HuH-7 (cell line): Measurements from ENCODE around the gene RADIL.
A peak's percentile ranks its signal among the peaks of the same experiment; 100 is the strongest.

Experiments
- DNase-seq: peaks from one replicate; pipeline ENCODE4 v3.0.0; 2011; ENCODE audit warnings: low spot score

RADIL gene

DNA sequence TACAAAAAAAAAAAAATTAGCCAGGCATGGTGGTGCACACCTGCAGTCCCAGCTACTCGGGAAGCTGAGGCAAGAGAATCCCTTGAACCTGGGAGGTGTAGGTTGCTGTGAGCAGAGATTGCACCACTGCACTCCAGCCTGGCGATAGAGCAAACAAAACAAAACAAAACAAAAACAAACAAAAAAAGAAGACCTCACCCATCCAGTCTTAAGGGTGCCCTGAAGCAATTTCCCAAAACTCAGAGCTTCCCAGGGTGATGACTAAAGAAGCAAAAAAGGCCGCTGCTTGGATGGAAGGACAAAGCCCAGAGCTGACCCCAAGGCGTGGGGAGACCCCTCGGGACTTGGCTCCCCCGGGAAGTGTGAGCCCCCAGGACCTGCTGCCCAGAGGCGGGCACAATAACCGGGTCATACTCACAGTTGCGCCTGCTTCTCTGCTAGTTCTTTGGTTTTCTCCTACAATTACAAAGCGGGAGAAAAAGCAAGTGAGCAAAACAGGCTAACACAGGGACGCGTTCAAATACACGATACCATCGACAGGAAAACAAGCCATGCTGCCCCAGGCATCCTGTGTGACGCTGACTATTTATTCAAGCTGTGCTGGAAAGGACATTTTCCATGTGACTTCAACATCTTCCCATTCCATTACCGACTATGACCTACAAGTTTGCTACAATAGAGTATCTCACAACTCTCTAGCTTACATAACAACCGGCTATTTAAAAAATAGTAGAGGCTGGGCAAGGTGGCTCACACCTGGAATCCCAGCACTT, 51.6 kb downstream of the RADIL start:
- no peak for DNase-seq

DNA sequence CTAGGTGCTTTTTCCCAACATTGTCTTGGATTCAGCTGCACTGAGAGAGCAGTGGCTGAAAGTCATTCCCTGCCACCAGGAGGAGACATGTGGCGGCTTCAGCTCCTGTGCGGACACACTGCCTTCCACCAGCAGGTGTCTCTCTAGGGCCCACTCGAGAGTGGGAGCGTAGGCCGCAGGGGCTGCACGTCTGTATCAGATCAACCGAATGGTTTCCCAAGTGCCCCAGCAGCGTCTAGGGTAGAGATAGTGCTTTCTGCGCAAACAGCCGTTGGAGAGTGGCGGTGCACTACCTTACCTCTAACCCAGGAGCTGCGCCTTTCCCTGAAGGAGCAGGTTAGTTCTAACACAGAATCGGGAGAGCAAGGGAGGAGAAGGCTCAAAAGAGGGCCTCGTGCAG, 53.3 kb downstream of the RADIL start:
- DNase-seq: peak; percentile 92

DNA sequence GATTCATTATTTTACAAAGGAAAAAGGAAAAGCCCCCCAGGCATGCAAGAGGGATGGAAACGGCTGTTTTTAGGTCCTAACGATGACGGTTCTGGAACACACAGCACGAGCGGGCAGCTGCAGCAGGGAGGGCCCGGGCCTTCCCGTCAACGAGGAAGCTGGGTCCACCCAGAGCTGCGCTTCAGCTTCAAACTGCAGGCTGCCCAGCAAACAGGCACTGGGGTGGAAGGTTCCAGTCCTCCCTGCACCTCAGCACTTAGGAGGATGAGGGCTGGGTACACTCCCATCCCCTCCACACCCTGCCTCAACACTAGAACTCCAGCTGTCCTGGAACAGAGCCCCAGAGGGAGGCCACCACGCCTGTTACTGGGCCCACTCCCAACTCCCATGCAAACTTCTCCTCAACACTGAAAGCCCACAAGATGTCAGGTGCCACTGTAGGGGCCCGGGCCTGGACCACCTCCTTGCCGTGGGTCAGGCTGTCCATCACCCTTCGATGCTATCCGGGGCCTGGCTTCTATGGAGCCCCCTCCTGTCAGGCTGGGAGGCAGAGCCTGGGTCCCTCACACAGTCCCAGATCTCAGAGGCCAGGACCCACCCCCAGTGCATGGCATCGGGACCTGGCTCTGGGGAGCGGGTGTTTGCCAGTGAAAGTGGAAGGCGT, 54.7 kb downstream of the RADIL start:
- no peak for DNase-seq

- no peak for DNase-seq
These were observed 58.4 kb downstream of the RADIL start for GRCh38 chr7:4825081-4825480.

- no peak for DNase-seq
These were observed 59.3 kb downstream of the RADIL start for GRCh38 chr7:4824120-4824775.

DNA sequence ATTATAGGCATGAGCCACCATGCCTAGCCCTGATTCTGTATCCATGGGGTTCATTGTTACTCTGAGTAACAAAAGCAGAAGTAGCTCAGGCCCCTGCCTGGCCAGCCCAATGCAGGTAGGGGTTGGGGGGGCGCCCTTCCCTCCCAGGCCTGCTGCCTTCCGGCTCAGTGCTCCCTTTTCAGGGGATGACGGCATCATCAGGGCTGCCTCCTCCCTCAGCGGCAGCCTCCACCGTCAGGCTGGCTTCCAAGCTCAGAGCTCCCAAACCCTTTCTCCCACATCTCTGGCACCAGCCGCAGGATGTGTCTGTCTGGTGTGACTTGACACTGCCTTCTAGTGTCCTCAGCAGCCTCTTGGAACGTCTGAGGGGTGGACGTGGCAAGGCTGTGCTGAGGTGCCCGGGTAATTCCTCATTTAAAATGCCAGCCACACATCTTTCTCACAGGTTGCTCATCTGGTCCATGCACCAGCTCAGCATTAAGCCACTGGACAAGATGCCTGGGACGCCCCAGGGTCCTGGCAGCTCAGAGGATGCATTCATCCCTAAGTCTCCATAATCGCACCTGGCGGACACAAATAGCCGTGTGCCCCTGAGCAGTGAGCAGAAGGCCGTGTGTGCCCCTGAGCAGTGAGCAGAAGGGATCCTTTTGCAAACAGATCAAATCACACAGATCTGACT, 59.9 kb downstream of the RADIL start:
- no peak for DNase-seq

GRCh38 chr7:4822677-4823076, 60.8 kb downstream of the RADIL start:
- DNase-seq: no peak

GRCh38 chr7:4820967-4821471, 62.5 kb downstream of the RADIL start:
- no peak for DNase-seq

GRCh38 chr7:4820405-4820966, 63.0 kb downstream of the RADIL start:
- no peak for DNase-seq

GRCh38 chr7:4819560-4820404, 63.7 kb downstream of the RADIL start:
- DNase-seq: no peak

GRCh38 chr7:4818000-4818794, 65.3 kb downstream of the RADIL start:
- no peak for DNase-seq

- DNase-seq: no peak
These were observed 66.2 kb downstream of the RADIL start for GRCh38 chr7:4817178-4817901.

- no peak for DNase-seq
These were observed 67.0 kb downstream of the RADIL start for GRCh38 chr7:4816419-4817080.

DNA sequence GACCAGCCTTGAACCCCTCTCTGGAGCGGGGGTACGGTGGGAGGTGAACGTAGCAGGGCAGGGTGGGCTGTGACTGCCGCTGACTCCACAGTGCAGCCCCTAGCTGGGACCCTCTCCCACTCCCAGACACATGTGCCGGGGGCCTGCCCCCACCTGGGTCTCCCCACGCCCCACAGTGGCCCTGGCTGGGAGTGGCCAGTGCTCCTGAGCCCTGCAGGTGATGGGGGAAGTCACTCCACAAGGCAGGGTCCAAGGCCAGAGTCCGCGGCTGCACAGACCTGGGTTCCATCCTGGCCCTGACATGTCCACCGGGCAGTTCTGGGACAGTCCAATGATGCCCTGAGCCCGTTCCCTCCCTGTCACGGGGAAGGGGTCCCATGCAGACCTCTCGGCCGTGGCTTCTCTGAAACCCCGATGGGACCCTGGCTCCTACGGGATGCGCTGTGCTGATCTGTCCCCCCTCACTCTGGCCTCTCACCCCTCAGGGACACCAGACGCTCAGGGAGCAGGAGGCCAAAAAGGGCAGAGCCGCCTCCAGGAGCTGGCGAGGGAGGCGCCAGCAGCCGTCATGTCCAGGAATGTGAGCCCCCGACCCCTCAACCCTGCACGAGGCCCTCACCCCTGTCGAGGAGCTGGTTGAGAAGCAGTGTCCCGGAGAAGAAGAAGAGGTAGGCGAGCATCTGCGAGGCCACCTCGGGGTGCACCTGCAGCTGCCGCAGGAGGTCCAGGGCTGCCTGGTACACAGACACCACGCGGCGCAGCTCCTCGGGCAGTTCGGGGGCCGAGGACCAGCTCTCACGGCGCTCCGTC, 67.7 kb downstream of the RADIL start:
- DNase-seq: no peak

DNA sequence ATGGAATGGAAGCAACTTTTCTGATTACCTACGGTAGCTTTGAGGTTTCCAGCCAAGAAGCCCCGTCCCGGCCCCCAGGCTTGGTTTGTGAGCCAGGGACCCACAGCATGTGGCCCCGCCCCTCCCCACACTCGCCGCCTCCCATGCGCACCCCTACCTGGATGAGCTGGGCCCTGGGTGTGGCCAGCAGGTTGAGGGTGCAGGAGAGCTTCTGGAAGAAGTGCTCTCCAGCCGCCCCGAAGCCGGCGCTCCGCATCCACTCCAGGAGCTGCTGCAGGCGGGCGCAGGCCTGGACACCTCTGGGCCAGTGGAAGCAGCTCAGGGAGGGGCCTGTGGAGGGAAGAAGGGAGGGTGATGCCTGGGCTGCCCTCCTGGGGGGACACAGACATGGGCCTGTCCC, 68.4 kb downstream of the RADIL start:
- DNase-seq: no peak

- DNase-seq: no peak
These were observed 69.1 kb downstream of the RADIL start for GRCh38 chr7:4814433-4814832.

- no peak for DNase-seq
These were observed 73.8 kb downstream of the RADIL start for GRCh38 chr7:4809666-4810065.

DNA sequence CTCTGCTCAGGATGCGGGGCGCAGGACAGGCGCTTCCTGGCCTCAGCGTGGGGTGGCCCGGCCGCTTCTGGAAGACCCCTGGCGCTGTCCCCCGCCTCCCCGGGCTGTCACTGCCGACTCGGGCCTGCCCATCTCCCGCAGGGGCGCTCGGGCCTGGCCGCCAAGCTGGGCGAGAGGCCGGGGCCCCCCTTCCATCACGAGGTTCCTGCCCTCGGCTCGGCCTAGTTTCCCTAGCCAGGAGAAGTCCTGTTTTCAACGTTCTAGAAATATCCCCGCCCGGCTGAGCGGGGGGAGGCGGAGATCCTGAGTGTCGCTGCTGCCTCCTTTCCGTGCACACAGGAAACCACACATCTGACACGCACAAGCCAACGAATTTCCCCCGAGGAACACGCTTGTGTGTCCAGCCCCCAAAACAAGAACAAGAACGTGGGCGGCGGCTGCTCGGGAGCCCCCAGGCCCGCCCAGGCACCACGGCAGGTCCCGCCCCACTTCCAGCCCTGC, 74.4 kb downstream of the RADIL start:
- no peak for DNase-seq
